Activated T-cell treated with anti-CD3 and anti-CD28 coated beads for 4 hours (primary cell): Measurements from ENCODE around the gene TYW5.

Experiments
- DNase-seq: peaks from one replicate; pipeline ENCODE4 v3.0.0-alpha.2; 2020

TYW5 gene

GRCh38 chr2:199955339-199956061 is at the start of gene TYW5, which contains the start of gene MAIP1:
TSS of gene TYW5 (minus strand) at chr2:199955491. CDS start at chr2:199955470, 21 bp downstream.
TSS of gene MAIP1 (plus strand) at chr2:199955582. CDS start at chr2:199955799, 217 bp downstream.
- peak; percentile 64 for DNase-seq

GRCh38 chr2:200003444-200003843 is 48.2 kb upstream of the TYW5 start:
- no peak for DNase-seq

GRCh38 chr2:200000444-200001163 is 45.3 kb upstream of the TYW5 start:
- no peak for DNase-seq

GRCh38 chr2:199999166-199999565 is 43.9 kb upstream of the TYW5 start:
- no peak for DNase-seq

- DNase-seq, result no peak
Observed at GRCh38 chr2:199997296-199997695, 42.0 kb upstream of the TYW5 start.

- no peak for DNase-seq
Observed at GRCh38 chr2:199994896-199995295, 39.6 kb upstream of the TYW5 start.

GRCh38 chr2:199994371-199994770 is 39.1 kb upstream of the TYW5 start:
- DNase-seq, result no peak

GRCh38 chr2:199992296-199992695 is 37.0 kb upstream of the TYW5 start:
- no peak for DNase-seq

- no peak for DNase-seq
Observed at GRCh38 chr2:199991691-199992090, 36.4 kb upstream of the TYW5 start.

- DNase-seq, result no peak
Observed at GRCh38 chr2:199989822-199990221, 34.5 kb upstream of the TYW5 start.

GRCh38 chr2:199988151-199988550 is 32.9 kb upstream of the TYW5 start:
- no peak for DNase-seq

- DNase-seq, result no peak
Observed at GRCh38 chr2:199987586-199987985, 32.3 kb upstream of the TYW5 start.

GRCh38 chr2:199985625-199986207 is 30.4 kb upstream of the TYW5 start:
- peak; percentile 19 for DNase-seq

- DNase-seq, result no peak
Observed at GRCh38 chr2:199984755-199985154, 29.5 kb upstream of the TYW5 start.

- no peak for DNase-seq
Observed at GRCh38 chr2:199984159-199984558, 28.9 kb upstream of the TYW5 start.

- DNase-seq, result no peak
Observed at GRCh38 chr2:199983534-199983933, 28.2 kb upstream of the TYW5 start.

GRCh38 chr2:199982126-199982843 is 27.0 kb upstream of the TYW5 start:
- no peak for DNase-seq

- peak; percentile 80 for DNase-seq
Observed at GRCh38 chr2:199979832-199980628, 24.7 kb upstream of the TYW5 start.

- no peak for DNase-seq
Observed at GRCh38 chr2:199979398-199979797, 24.1 kb upstream of the TYW5 start.

- no peak for DNase-seq
Observed at GRCh38 chr2:199977984-199978415, 22.7 kb upstream of the TYW5 start.

- no peak for DNase-seq
Observed at GRCh38 chr2:199975273-199975895, 20.1 kb upstream of the TYW5 start.

GRCh38 chr2:199973703-199974102 is 18.4 kb upstream of the TYW5 start:
- DNase-seq, result no peak
